T1000 (cell line): Measurements from ENCODE around the gene CHMP1A.

Experiments used
- DNase-seq: peaks from one replicate; lab custom pipeline; 2025; ENCODE audit warnings: mixed read lengths; lab: John Stamatoyannopoulos, UW

Gene CHMP1A

GRCh38 chr16:89624777-89625761 lies 32.4 kb downstream of the CHMP1A start:
- DNase-seq: no peak

DNA sequence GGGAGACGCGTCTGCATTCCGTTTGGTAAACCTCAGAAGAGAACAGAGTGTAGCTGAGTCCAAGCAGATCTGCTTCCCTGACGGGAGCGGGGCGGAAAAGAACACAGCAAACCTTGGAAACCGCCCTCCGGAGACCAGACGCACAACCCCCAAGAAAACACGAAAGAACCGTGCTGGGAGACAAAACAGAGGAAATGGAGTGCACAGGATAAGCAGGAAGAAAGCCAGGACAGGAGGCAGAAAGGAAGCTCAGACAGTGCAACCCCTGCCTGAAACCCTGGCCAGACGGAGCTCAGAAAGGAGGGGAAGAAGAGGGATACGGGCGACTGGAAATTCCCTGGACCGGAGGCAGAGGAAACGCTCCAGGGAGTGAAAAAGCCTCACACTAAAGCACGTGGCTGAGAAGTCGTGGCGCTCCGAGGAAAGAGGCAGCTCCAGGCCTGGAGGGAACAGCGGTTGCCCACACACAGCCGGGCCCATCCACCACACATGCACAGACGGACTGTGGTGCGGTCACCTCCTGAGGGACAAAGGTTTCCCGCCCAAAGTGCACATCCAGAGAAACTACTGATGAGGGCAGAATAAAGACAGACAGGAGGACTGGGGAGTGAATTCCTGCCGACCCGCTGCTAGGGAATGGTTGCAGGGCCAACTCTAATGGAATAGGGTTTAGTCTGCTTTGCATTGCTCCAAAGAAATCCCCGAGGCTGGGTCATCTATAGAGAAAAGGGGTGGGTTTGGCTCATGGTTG lies 33.8 kb downstream of the CHMP1A start:
- no peak for DNase-seq

- DNase-seq: no peak
Observed at GRCh38 chr16:89621698-89622409, 35.7 kb downstream of the CHMP1A start.

GRCh38 chr16:89621136-89621697 lies 36.3 kb downstream of the CHMP1A start:
- DNase-seq: no peak

DNA sequence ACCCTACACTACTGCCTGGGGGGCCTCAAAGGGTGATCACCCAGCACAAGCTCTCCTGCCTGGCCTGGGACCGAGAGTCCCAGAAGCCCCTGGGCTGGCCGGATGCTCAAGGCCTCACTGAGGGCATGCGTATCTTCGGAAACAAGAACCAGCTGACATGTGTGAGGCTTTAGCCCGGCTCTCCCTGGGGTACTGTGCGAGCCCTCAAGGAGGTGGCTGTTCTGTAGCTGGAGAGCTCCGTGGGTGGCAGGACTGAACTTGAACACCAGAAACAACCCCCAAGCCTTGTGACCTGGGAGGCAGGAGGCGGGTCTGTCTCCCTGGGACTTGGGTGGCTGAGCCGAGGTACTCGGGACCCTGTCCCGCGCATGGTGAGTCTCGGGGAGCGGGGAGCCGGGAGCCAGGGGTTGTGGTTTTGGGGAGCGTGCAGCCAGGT lies 37.1 kb downstream of the CHMP1A start:
- no peak for DNase-seq

GRCh38 chr16:89619840-89620239 lies 37.7 kb downstream of the CHMP1A start:
- DNase-seq: no peak

- DNase-seq: no peak
Observed at GRCh38 chr16:89618109-89618998, 39.2 kb downstream of the CHMP1A start.

DNA sequence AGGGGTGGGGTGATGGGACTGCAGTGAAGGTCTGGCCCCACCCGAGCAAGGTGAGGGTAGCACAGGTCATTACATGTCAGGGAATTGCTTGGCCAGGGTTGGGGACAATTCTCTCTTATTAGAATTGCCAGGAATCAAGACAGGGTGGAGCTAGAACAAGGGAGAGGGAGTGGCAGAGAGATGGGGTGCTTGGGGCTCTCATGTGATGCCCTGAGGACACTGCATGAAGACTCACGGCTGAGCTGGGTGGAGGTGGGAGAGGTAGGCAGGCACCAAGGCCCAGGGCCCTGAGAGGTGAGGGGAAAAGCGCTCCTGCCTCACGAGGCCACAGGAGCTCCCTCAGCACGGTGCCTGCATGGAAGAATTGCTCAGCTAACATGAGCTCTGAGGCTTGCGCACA lies 40.5 kb downstream of the CHMP1A start:
- DNase-seq: no peak

DNA sequence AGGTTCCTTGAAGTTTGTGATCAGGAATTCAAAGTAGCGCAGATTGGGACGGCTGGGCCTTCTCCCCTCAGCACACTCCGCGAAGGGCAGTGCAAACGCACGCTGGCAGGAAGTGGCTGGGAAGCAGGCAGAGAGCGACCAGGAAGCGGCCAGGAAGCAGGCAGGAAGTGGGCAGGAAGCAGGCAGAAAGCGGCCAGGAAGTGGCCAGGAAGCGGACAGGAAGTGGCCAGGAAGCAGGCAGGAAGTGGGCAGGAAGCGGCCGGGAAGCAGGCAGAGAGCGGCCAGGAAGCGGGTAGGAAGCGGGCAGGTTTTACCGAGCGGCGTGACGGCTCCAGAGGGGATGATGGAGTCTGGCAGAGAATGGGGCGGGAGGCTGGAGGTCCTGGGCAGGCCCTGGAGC lies 40.9 kb downstream of the CHMP1A start:
- no peak for DNase-seq

DNA sequence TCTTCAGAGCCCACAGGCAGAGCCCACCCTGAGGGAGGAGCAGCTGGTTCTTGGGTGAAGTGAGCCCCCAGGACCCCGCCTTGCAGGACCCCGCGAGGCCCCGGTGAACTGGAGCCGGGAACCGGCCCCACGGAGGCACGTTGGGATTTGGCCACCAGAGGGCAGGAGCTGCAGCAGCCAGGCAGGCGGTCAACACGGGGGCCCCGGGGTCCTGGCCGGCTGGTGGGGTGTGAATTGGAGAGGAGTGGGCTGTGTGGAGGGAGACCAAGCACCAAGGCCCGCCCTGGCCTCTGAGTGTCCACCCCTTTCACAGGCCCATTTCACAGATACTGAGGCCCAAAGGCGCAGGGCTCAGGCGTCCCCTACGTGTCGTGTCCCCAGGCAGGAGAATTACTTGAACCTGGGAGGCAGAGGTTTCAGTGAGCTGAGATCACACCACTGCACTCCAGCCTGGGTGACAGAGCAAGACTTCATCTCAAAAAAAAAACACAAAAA lies 41.9 kb downstream of the CHMP1A start:
- DNase-seq: no peak

DNA sequence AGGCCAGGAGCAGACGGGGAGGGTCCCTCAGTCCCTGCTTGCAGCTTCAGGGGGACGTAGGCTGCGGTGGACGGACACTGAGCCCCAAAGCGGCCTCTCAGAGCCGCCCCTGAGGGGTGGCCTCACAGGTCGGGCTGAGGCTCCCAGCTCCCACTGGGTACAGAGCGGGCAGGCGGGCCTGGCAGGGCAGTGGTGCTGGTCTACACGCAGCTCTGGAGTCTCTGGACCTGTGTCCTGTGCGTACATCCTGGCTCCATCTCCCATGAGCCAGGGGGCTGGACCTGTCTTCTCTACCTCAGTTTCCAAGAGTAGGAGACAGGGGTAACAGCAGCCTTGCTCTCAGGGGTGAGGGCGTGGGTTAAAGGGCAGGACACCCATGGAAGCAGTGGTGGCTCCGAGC lies 42.3 kb downstream of the CHMP1A start:
- no peak for DNase-seq

DNA sequence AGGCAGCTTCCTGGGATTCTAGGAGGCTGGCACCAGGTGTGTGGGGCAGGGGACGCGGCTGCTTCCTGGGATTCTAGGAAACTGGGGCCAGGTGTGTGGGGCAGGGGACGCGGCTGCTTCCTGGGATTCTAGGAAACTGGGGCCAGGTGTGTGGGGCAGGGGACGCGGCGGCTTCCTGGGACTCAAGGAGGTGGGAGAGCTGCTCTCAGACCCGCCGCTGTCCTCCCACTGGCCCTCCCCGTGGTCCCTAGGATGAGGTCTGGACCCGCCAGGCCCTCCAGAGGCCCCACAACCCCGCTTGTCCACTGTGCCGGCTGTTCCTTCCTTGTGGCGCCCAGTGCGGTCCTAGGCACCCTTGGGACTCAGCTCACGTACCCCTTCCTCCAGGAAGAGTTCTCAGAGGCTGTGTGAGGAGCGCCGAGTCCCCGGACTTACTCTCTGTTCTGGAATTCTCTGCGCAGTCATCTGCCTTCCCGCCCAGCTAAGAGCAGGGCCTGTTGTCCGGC lies 43.5 kb downstream of the CHMP1A start:
- no peak for DNase-seq

- DNase-seq: no peak
Observed at GRCh38 chr16:89613231-89613953, 44.1 kb downstream of the CHMP1A start, which contains the start of gene DPEP1. Gene DPEP1 (plus strand): TSS chr16:89613642. CDS start chr16:89630411, 16,769 bp downstream.

DNA sequence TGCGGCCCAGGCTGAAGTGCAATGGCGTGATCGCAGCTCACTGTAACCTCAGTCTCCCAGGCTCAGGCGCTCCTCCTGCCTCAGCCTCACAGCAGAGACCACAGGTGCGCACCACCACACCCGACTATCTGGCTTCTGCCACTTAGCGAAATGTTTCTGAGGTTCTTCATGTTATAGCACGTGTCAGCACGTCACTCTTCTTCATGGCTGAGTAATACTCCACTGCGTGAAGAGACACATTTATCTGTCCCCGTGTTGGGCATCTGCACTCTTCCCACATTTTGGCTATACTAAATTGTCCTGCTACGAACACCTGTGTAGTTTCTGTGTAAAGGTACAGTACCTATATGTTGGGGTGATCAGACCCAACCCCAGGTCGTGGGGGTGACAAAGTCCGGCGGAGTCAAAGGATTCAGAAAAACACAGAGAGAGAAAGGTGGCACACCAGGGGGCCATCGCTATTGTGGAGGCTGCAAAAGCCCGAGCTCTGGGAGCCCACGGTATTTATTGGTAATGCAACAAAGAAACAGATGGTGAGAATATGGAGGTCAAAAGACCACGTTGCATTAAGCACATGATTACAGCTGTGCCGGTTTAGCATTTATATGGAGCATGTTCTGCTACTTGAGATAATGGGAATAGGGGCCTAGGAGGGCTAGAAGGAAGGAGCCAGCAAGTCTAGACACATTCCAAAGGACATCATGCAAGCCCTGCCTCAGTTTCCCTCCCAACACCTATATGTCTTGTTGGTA lies 44.9 kb downstream of the CHMP1A start:
- DNase-seq: no peak

GRCh38 chr16:89610108-89610453 lies 47.4 kb downstream of the CHMP1A start:
- DNase-seq: no peak

- no peak for DNase-seq
Observed at GRCh38 chr16:89607937-89608740, 49.4 kb downstream of the CHMP1A start.

DNA sequence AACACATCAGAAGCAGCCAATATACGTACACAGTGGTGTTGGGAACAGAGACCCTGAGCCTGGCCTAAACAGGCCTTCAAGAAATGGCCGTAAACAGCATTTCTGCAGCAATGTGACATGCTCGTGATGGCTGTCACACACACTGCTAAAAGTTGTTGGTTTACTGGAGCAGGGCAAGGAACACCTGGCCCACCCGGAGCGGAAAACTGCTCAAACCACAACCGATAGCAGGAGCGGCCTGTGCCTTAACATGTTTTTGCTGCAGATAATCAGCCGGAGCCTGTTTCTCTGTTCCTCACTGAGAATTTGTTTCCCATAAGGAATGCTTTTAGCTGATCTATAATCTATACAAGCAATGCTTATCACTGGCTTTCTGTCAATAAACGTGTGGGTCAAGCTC lies 50.1 kb downstream of the CHMP1A start:
- no peak for DNase-seq

GRCh38 chr16:89606006-89606405 lies 51.5 kb downstream of the CHMP1A start:
- DNase-seq: no peak
